ENCODE data around the gene ZNF217.

Gene ZNF217

DNA sequence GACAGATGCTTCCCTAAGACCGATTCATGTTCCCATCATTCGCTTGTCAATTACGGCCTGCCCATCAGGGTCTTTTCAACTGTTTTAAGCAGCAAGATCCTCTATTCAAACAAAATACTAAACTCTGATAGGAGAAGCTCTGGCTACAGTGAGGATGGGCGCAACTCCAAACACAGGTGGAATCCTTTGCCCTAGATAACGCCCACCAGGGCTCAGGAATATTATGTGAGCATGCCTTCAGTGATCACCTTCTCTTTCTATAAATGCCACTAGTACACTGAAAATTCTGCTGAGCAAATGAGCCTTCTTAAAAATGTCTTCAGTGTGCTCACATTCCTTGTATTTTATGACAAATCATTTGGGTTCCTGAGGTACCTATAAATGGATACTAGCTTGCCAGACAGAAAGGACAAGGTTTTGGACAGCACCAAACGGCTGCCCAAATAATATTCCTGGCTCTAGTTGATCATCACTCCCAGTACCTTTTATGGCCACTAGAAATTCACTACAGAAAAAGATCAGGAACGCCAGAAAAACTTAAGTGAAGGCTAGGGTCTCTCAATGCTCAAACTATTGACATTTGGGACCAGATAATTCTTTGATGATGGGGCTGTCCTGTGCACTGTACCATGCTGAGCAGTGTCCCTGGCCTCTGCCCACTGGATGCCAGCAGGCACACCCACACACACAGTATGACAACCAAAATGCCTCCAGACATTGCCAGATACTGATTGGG lies 13.1 kb downstream of the ZNF217 start:
- TF ChIP-seq, protein P1, sequence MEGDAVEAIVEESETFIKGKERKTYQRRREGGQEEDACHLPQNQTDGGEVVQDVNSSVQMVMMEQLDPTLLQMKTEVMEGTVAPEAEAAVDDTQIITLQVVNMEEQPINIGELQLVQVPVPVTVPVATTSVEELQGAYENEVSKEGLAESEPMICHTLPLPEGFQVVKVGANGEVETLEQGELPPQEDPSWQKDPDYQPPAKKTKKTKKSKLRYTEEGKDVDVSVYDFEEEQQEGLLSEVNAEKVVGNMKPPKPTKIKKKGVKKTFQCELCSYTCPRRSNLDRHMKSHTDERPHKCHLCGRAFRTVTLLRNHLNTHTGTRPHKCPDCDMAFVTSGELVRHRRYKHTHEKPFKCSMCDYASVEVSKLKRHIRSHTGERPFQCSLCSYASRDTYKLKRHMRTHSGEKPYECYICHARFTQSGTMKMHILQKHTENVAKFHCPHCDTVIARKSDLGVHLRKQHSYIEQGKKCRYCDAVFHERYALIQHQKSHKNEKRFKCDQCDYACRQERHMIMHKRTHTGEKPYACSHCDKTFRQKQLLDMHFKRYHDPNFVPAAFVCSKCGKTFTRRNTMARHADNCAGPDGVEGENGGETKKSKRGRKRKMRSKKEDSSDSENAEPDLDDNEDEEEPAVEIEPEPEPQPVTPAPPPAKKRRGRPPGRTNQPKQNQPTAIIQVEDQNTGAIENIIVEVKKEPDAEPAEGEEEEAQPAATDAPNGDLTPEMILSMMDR (IDR thresholded peaks at IDR 0.05; ENCODE audit: borderline replicate concordance, insufficient read depth, low read depth, low read length): no peak
- H3K4me3 ChIP-seq (ENCODE audit: low read depth, low read length): peak overlapping the region; percentile 29

DNA sequence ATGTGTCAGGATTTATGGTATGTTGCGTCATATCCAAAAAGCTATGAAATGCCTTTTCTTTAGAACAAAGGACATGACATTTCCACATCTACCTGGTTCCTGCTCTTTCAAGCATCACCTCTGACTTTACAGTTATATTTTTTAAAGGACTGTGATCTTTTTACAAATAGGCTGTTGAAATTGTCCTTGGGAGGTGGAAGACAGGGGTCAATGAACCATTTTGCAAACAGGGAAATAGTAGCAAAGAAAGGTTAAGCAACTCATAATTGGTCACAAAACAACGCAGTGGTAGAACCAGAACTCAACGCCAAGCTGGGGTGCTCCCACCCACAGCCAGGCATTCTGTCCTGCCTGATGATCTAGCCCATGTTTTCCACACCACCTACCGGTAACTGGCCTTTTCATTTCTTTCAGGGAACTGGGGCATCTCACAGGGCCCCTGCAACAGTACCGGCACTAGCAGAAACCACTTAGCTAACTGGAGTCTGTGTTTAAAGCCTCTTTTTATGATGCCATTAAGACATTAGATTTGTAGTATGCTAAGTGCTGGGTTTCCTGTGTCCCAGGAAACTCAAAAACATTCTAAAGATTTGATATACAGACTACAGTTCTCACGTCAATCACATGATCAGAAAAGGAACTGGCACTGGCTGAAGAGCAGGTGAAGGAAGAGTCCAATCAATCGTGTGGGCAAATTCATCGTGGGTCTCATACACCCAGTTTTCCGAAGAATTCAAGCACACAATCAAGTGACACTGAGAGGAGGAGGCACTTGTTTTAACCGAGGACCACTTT lies 13.9 kb downstream of the ZNF217 start:
- H3K4me3 ChIP-seq (ENCODE audit: low read depth, low read length): peak overlapping the region; percentile 29
- TF ChIP-seq, protein P1 (IDR thresholded peaks at IDR 0.05; ENCODE audit: borderline replicate concordance, insufficient read depth, low read depth, low read length): no peak

DNA sequence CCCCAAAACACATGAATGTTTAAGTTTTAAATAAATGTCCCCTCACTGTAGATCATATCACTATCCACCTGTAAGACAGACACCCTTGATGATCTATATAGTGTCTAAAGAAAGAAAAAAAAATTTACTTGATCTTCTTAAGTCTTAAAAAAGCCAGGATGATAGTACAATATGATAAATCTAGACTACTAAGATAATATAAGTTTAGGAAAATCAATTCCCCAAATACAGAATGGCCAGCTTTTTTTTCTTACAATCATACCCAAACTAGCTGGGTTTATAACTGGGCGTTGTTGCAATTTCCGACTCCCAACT lies 14.4 kb downstream of the ZNF217 start:
- no peak overlapping the region for H3K4me3 ChIP-seq (ENCODE audit: low read depth, low read length)
- TF ChIP-seq, protein P1 (IDR thresholded peaks at IDR 0.05; ENCODE audit: borderline replicate concordance, insufficient read depth, low read depth, low read length): no peak

DNA sequence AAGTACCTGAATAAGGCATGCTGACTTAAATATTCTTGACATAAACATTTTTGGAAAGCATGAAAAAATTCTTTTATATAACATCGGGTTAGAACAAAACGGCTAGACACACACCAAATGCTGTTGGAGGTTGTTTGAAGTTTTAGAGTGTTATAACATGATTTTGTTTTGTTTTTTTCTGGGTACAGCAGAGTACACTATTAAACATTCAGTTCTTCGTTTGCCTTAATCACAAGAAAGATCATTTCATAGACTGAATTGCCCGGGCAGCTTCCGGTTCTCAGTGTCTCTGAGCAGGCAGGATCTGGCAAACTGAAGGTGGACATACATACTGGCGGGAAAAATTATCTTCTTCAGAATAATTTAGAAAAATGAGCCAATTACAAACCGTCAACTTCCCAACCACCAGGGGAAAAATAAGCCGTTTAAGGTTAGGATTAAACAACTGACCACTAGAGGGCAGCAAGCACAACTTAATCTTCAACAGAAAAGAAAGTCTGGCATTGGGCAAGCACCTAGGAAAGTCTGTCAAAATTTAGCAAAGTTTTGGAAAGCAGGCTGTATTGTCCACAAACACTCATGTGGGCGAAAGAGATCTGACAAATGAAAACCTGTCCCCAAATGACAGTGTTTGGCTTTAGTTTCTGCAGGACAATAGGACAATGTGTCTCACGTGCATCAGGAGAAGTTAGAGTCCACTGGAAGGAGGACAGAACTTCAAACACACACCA lies 15.0 kb downstream of the ZNF217 start:
- TF ChIP-seq, protein P1 (IDR thresholded peaks at IDR 0.05; ENCODE audit: borderline replicate concordance, insufficient read depth, low read depth, low read length): peak; percentile 60; the same call in 1 of the 2 replicates
- no peak overlapping the region for H3K4me3 ChIP-seq (ENCODE audit: low read depth, low read length)

DNA sequence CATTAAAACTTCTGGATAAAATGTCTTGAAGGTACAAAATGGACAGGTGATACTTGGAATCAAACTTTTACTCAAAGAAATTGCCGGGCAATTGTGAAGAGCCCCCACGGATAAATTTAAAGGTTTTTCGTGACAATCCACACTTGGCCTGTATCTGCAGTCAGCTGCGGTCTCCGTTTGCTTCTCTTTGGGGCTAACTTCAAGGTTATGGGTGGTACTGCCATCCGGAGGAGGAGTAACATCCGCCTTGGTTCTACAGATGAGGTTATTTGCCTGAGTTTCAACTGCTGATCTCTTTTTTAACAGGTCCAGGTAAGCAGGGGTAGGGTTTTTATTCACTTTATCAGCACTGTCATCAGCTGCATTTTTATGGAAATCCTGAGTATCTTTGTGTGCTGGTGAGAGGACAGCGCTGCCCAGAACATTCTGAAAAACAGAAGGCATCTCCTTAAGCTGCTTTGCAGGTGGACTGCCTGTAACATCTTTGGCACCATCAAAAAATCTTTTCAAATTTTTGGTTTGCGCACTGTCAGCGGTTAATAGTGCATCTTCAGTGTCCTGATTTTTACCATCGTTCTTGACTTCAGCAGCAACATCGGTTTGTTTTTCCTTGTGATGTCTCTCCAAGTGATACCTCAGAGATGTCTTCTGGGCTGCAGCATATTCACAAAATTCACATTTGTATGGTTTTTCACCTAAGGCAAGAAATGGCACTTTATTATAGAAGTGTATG lies 16.9 kb downstream of the ZNF217 start:
- TF ChIP-seq, protein P1 (IDR thresholded peaks at IDR 0.05; ENCODE audit: borderline replicate concordance, insufficient read depth, low read depth, low read length): no peak
- no peak overlapping the region for H3K4me3 ChIP-seq (ENCODE audit: low read depth, low read length)

DNA sequence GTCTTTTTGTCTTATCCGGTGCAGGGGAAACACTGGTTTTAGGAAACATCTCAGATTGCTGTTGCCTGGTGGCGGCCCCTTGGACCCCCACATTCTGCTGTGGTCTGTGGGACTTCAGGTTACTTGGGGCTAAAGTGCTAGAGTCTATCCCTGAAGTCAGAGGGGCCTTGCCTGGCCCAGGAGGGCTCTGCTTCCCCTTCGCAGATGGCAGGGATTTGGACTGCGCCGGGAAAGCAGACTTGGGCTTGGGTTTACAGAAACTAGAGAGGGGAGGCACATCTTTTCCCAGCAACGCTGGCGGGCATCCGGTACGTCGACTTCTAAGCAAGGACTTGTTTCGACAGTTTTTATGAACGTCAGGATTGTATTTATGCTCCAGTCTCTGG lies 17.5 kb downstream of the ZNF217 start:
- no peak overlapping the region for H3K4me3 ChIP-seq (ENCODE audit: low read depth, low read length)
- TF ChIP-seq, protein P1 (IDR thresholded peaks at IDR 0.05; ENCODE audit: borderline replicate concordance, insufficient read depth, low read depth, low read length): no peak
